Uterus (tissue), 4 donors: ENCODE data around the gene ZNF512B. TPM values are rescaled to one million over a fixed set of nuclear protein-coding genes. Genes with fewer than 3 reads are reported as not detected.
"Not testable (repeated sequence)": the region's sequence is repeated elsewhere in the genome, so short reads cannot be mapped to it uniquely, and the experiment has no call there.

Source experiments
- DNase-seq, 2 donors: peaks; one replicate each; pipeline ENCODE4 v3.0.0-alpha.2; 2019 to 2020
- H3K27ac ChIP-seq, 2 donors: fragments of 200-600 bp; sonication (generic); 1 replicate in 1 of 2; 2 replicates in 1 of 2; pipeline ENCODE4 v1.5.1; 2016 to 2018
- H3K27me3 ChIP-seq, 2 donors: fragments of 200-600 bp; sonication (generic); one replicate each; pipeline ENCODE4 v1.5.1; 2018 to 2019; ENCODE audit warnings: control low read depth in 1 of 2
- H3K36me3 ChIP-seq, 2 donors: fragments of 200-600 bp; sonication (generic); one replicate each; pipeline ENCODE4 v1.5.1; 2019; ENCODE audit warnings: control low read depth in 1 of 2
- H3K4me1 ChIP-seq, 2 donors: fragments of 200-600 bp; sonication (generic); one replicate each; pipeline ENCODE4 v1.5.1; 2018 to 2019; ENCODE audit warnings: control low read depth in 1 of 2
- H3K4me3 ChIP-seq, 2 donors: fragments of 200-600 bp; sonication (generic); 1 replicate in 1 of 2; 2 replicates in 1 of 2; pipeline ENCODE4 v1.5.1; 2018 to 2019; ENCODE audit warnings: mild to moderate bottlenecking in 1 of 2
- H3K9me3 ChIP-seq, 2 donors: fragments of 200-600 bp; sonication (generic); one replicate each; pipeline ENCODE4 v1.5.1; 2019; ENCODE audit warnings: control low read depth in 1 of 2
- CTCF ChIP-seq, 4 experiments: fragments of 200-600 bp in 2 of 4; fragments of 450-650 bp in 2 of 4; sonication (generic) in 2 of 4; IDR thresholded peaks; one replicate each; pipeline ENCODE4 v1.5.1; 2016 to 2019; ENCODE audit warnings: antibody characterized with exemption in 4 of 4, mild to moderate bottlenecking in 2 of 4, moderate library complexity in 1 of 4
- POLR2A ChIP-seq, 2 donors: fragments of 450-650 bp; IDR thresholded peaks; one replicate each; pipeline ENCODE4 v1.6.1; 2016; ENCODE audit warnings: antibody characterized with exemption in 2 of 2, mild to moderate bottlenecking in 1 of 2, moderate library complexity in 1 of 2
- intact Hi-C: fragments of 100-400 bp; cut with DNase I; formaldehyde crosslinking; loops from one replicate; pipeline ENCODE4 v1.15.1; 2023; ENCODE audit warnings: low total_unique reads
- total RNA-seq, 4 donors: library from RNA; depleted of rRNA in 3 of 4; stranded (reverse); fragments of >200 nt in 3 of 4; gene quantifications; one replicate each; pipeline versions ENCODE4 v1.1.0 to v1.2.4, GENCODE V29; 2014 to 2023
- donor health status: DM: yes; HTN: yes; CAD: no.

The ZNF512B gene
- total RNA-seq, 4 donors from 2014 or later, result 4.7 to 23.3 (median 17.4) TPM

GRCh38 chr20:63917811-63918210 lies 51.9 kb downstream of the ZNF512B start:
- Histone ChIP-seq H3K4me3 (no peak overlapping the region), H3K27ac (no peak overlapping the region), H3K9me3 (peaks cover 0 to 3% of the 10 kb centered on the region in 2 donors), H3K4me1 (no peaks in the 10 kb centered on the region), H3K27me3 (no peaks in the 10 kb centered on the region), H3K36me3 (no peaks in the 10 kb centered on the region)
- intact Hi-C loops, result no loop called here
- DNase-seq, result no peak
- TF ChIP-seq CTCF (IDR thresholded peaks at IDR 0.05) (no peak), POLR2A (IDR thresholded peaks at IDR 0.05) (no peak)

GRCh38 chr20:63916371-63916939 lies 53.3 kb downstream of the ZNF512B start:
- DNase-seq, H3K36me3 ChIP-seq, H3K9me3 ChIP-seq, H3K27me3 ChIP-seq, H3K4me3 ChIP-seq, H3K4me1 ChIP-seq, H3K27ac ChIP-seq, intact Hi-C loops: not testable (repeated sequence)

GRCh38 chr20:63915471-63915870 lies 54.3 kb downstream of the ZNF512B start:
- intact Hi-C loops, result no loop called here
- H3K36me3 ChIP-seq, result no peaks in the 10 kb centered on the region

DNA sequence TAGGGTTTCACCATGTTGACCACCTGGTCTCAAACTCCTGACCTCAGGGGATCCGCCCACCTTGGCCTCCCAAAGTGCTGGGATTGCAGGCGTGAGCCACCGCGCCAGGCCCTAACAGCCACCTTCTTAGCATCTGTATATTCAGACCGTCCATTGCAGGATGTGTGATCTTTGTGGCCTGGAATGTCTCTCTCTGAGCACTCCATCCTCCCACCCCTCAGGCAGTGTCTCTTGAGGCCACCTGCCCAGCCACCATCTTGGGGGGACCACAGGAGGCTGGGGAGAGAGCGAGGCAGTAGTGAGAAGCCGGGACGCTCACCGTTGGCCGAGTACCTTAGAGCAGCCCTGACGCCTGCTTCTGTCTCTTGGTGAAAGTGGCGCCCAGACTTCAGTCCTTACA lies 56.0 kb downstream of the ZNF512B start:
- intact Hi-C loops, result no loop called here
- Histone ChIP-seq H3K27me3 (no peaks in the 10 kb centered on the region), H3K9me3 (peaks cover 0 to 3% of the 10 kb centered on the region in 2 donors), H3K4me1 (no peaks in the 10 kb centered on the region), H3K27ac (no peak overlapping the region), H3K4me3 (no peak overlapping the region), H3K36me3 (no peaks in the 10 kb centered on the region)
- TF ChIP-seq POLR2A (IDR thresholded peaks at IDR 0.05) (no peak), CTCF (IDR thresholded peaks at IDR 0.05) (no peak)
- no peak for DNase-seq

More at GRCh38 chr20:63915471-63915870, 54.3 kb downstream of the ZNF512B start:
- TF ChIP-seq POLR2A (IDR thresholded peaks at IDR 0.05) (no peak), CTCF (IDR thresholded peaks at IDR 0.05) (no peak)
- Histone ChIP-seq H3K27ac (no peak overlapping the region), H3K27me3 (no peaks in the 10 kb centered on the region), H3K4me1 (no peaks in the 10 kb centered on the region), H3K4me3 (no peak overlapping the region), H3K9me3 (peaks cover 0 to 3% of the 10 kb centered on the region in 2 donors)
- no peak for DNase-seq

DNA sequence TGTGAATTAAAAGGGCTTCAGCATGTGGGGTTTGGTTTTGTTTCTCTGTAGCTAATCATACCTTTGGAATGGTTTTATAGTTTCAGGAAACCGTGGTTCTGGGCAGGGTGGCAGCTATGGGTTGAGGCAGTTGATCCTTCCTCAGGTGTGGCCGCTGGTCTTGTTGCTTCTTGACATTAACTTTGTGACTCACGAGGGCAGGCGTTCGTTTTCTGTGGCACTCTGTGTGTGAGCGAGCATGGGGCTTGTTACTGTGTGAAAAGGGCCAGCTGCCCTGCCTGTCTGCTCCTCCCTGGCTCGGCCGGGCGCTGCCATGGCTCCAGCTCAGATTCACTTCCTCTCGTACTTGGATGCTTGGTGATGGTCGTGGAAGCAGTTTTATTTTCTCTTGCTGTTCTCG lies 58.6 kb downstream of the ZNF512B start:
- TF ChIP-seq CTCF (IDR thresholded peaks at IDR 0.05) (no peak), POLR2A (IDR thresholded peaks at IDR 0.05) (no peak)
- Histone ChIP-seq H3K27me3 (no peaks in the 10 kb centered on the region), H3K4me3 (no peak overlapping the region), H3K36me3 (no peaks in the 10 kb centered on the region), H3K27ac (no peak overlapping the region), H3K9me3 (no peaks in the 10 kb centered on the region), H3K4me1 (no peaks in the 10 kb centered on the region)
- intact Hi-C loops, result no loop called here
- DNase-seq, result no peak
